GM21528 (cell line): ENCODE results near the gene NAIP.
A peak's percentile ranks its signal among the peaks of the same experiment; 100 is the strongest.
"Not testable (repeated sequence)": the region's sequence is repeated elsewhere in the genome, so short reads cannot be mapped to it uniquely, and the experiment has no call there.

Source experiments
- ATAC-seq: cut with Tn5 transposase; IDR thresholded peaks from one replicate; pipeline ENCODE4 v1.9.1; 2021; ENCODE audit warnings: mild to moderate bottlenecking, moderate library complexity; ENCODE audit not compliant: unreplicated experiment, low FRiP score

Gene NAIP

GRCh38 chr5:71025289-71025953 is at the start of gene NAIP:
NAIP (minus strand) TSS chr5:71025339; CDS start chr5:71012915, 12,424 bp downstream.
- not testable (repeated sequence) for ATAC-seq

GRCh38 chr5:71067262-71067928 is 42.3 kb upstream of the NAIP start, which contains the start of gene GTF2H2:
GTF2H2 (minus strand) TSS chr5:71067676; CDS start chr5:71062763, 4,913 bp downstream.
- peak; percentile 98 for ATAC-seq

- ATAC-seq: not testable (repeated sequence)
Measured at GRCh38 chr5:71061322-71061721, 36.2 kb upstream of the NAIP start.

GRCh38 chr5:71059426-71059825 is 34.3 kb upstream of the NAIP start:
- ATAC-seq: not testable (repeated sequence)

GRCh38 chr5:71044808-71045207 is 19.7 kb upstream of the NAIP start:
- ATAC-seq: not testable (repeated sequence)

GRCh38 chr5:71044128-71044527 is 19.0 kb upstream of the NAIP start:
- not testable (repeated sequence) for ATAC-seq

- not testable (repeated sequence) for ATAC-seq
Measured at GRCh38 chr5:71031046-71031776, 6.1 kb upstream of the NAIP start.

- ATAC-seq: not testable (repeated sequence)
Measured at GRCh38 chr5:71020643-71021042, 4.5 kb downstream of the NAIP start.

- not testable (repeated sequence) for ATAC-seq
Measured at GRCh38 chr5:71018376-71019005, 6.6 kb downstream of the NAIP start.

GRCh38 chr5:71014176-71014575 is 11.0 kb downstream of the NAIP start:
- ATAC-seq: no peak

GRCh38 chr5:71013575-71013974 is 11.6 kb downstream of the NAIP start:
- ATAC-seq: no peak

GRCh38 chr5:71011194-71011792 is 13.8 kb downstream of the NAIP start:
- no peak for ATAC-seq

- not testable (repeated sequence) for ATAC-seq
Measured at GRCh38 chr5:71006983-71007382, 18.2 kb downstream of the NAIP start.

- not testable (repeated sequence) for ATAC-seq
Measured at GRCh38 chr5:70984882-70985281, 40.3 kb downstream of the NAIP start.

- not testable (repeated sequence) for ATAC-seq
Measured at GRCh38 chr5:70967220-70967619, 57.9 kb downstream of the NAIP start.

GRCh38 chr5:70964531-70964930 is 60.6 kb downstream of the NAIP start:
- not testable (repeated sequence) for ATAC-seq

GRCh38 chr5:70953068-70953467 is 72.1 kb downstream of the NAIP start:
- not testable (repeated sequence) for ATAC-seq

GRCh38 chr5:70932560-70932959 is 92.6 kb downstream of the NAIP start:
- not testable (repeated sequence) for ATAC-seq

GRCh38 chr5:70931709-70932368 is 93.3 kb downstream of the NAIP start:
- ATAC-seq: not testable (repeated sequence)

GRCh38 chr5:70925211-70925562 is 100.0 kb downstream of the NAIP start:
- ATAC-seq: peak; percentile 46
